ENCODE results near the gene SUSD6. TPM values are rescaled to one million over a fixed set of nuclear protein-coding genes. Genes with fewer than 3 reads are reported as not detected.
A peak's percentile ranks its signal among the peaks of the same experiment; 100 is the strongest.

The SUSD6 gene
- total RNA-seq, 1 experiment from 2014 or later, result 3.7 TPM

DNA sequence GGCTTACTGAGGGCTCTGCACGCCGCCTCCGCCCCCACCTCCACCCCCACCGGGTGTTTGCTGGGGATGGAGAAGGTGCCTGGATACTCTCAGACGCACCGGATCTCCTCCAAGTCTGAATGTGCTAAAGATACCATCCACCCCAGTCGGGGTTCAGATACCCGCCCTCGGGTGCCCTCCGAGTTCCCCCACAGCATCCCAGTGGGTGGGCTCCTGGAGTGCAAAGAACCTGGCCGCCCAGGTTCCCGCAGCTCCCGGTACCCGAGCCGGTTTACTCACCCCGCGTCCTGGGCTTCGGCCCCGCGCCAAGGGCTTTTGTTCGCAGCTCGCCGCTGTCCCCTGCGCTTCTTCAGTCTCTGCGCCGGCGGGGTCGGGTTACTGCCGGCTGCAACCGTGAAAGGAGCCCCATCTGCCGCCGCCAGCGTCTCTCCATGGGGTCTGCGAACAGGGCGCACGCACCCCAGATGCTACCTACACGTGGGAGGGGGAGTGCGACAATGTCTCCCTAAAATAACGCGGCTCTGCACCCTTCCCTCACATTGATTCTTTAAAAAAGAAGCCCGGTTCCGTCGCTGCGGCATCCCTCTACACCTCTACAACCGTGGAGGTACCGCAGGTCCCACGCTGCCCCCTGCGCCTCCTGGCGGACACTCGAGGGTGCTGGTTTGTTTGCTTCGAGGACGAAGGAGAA, 37.0 kb upstream of the SUSD6 start, which contains the start of gene CCDC177:
TSS of gene CCDC177 (minus strand) at position 609 of the 691 bp plus-strand sequence. CDS start 1,249 bp downstream, outside the sequence.
- Histone ChIP-seq H3K23me2 (ENCODE audit: insufficient read length, low read depth, low read length, poor library complexity, severe bottlenecking) (peaks cover 3% of the 10 kb centered on the region), H3K4me2 (ENCODE audit: insufficient read depth, insufficient read length, low read length) (peak within 1 kb of the TSS; percentile 69), H3K79me1 (ENCODE audit: insufficient read depth, low read depth, low read length, poor library complexity, severe bottlenecking) (no peaks in the 10 kb centered on the region), H2AFZ (ENCODE audit: low read length) (no peak within 1 kb of the TSS), H3K4me1 (ENCODE audit: insufficient read depth, low read length) (no peaks in the 10 kb centered on the region), H4K8ac (replicated peaks; ENCODE audit: insufficient read length, low read depth, low read length) (no peak within 1 kb of the TSS), H3K9ac (ENCODE audit: extremely low read depth, insufficient read length, low read length) (no peak within 1 kb of the TSS), H2BK15ac (ENCODE audit: low read depth, low read length) (no peak within 1 kb of the TSS), H3K79me2 (ENCODE audit: insufficient read depth, low read length) (no peaks in the 10 kb centered on the region), H3T11ph (ENCODE audit: low read length) (no peak within 1 kb of the TSS), H3K27me3 (ENCODE audit: insufficient read depth, low read length) (peaks cover 12% of the 10 kb centered on the region; the same call in 1 of the 2 replicates), H2AK5ac (ENCODE audit: insufficient read length, low read length) (no peak within 1 kb of the TSS), H3K56ac (ENCODE audit: insufficient read length, low read depth, low read length) (no peak within 1 kb of the TSS), H3K9me3 (ENCODE audit: control insufficient read depth, low read depth, low read length) (no peaks in the 10 kb centered on the region), H3K14ac (ENCODE audit: insufficient read depth, low read length) (0 out of 2 replicates have a peak within 1 kb of the TSS, but pooled peaks have one; percentile 67), H3K23ac (ENCODE audit: insufficient read length, low read depth, low read length) (no peak within 1 kb of the TSS), H4K91ac (ENCODE audit: insufficient read length, low read depth, low read length) (no peak within 1 kb of the TSS), H2BK20ac (ENCODE audit: low read depth, low read length, poor library complexity, severe bottlenecking) (no peak within 1 kb of the TSS), H4K5ac (ENCODE audit: insufficient read length, low read depth, low read length) (no peak within 1 kb of the TSS), H2BK12ac (ENCODE audit: insufficient read length, low read depth, low read length) (no peak within 1 kb of the TSS), H3K27ac (ENCODE audit: insufficient read length, low read depth, low read length) (no peak within 1 kb of the TSS), H2BK5ac (ENCODE audit: insufficient read length, low read length) (no peak within 1 kb of the TSS), H2BK120ac (ENCODE audit: low read depth, low read length, poor library complexity, severe bottlenecking) (peak within 1 kb of the TSS; percentile 7), H3K18ac (ENCODE audit: insufficient read length, low read depth, low read length) (peak within 1 kb of the TSS; percentile 61), H3K4ac (ENCODE audit: low read depth, low read length) (no peak within 1 kb of the TSS), H4K20me1 (ENCODE audit: control insufficient read depth, insufficient read depth, insufficient read length) (no peaks in the 10 kb centered on the region)
- H3K4me3 Mint-ChIP-seq, result peak within 1 kb of the TSS; percentile 78 to 89
- H3K27me3 Mint-ChIP-seq (ENCODE audit: low read depth), result peaks cover 25% of the 10 kb centered on the region
- peaks cover 0 to 2% of the 10 kb centered on the region in 2 experiments; a peak in 1 of 5 replicates for H3K9me3 Mint-ChIP-seq
- WGBS (ENCODE audit: extremely low coverage, insufficient read length, low lambda C conversion rate), result no CpG with 5 or more reads among the region's 52 CpGs
- H3K36me3 Mint-ChIP-seq (ENCODE audit: insufficient read depth in 1 of 3, low read depth in 3 of 3), result peaks cover 13 to 29% (median 19%) of the 10 kb centered on the region in 3 experiments
- H3K4me1 Mint-ChIP-seq, result peaks cover 6 to 11% of the 10 kb centered on the region in 2 experiments
- peak; percentile 75 for DNase-seq
- peak within 1 kb of the TSS; percentile 81 to 96 (median 89); a peak in 6 of 7 replicates for H3K27ac Mint-ChIP-seq
- TF ChIP-seq, protein P1, sequence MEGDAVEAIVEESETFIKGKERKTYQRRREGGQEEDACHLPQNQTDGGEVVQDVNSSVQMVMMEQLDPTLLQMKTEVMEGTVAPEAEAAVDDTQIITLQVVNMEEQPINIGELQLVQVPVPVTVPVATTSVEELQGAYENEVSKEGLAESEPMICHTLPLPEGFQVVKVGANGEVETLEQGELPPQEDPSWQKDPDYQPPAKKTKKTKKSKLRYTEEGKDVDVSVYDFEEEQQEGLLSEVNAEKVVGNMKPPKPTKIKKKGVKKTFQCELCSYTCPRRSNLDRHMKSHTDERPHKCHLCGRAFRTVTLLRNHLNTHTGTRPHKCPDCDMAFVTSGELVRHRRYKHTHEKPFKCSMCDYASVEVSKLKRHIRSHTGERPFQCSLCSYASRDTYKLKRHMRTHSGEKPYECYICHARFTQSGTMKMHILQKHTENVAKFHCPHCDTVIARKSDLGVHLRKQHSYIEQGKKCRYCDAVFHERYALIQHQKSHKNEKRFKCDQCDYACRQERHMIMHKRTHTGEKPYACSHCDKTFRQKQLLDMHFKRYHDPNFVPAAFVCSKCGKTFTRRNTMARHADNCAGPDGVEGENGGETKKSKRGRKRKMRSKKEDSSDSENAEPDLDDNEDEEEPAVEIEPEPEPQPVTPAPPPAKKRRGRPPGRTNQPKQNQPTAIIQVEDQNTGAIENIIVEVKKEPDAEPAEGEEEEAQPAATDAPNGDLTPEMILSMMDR (conservative IDR thresholded peaks at IDR 0.05), result peak; percentile 99
